Measurements from ENCODE around the gene MECP2. TPM values are rescaled to one million over a fixed set of nuclear protein-coding genes. Genes with fewer than 3 reads are reported as not detected.

MECP2 gene
- total RNA-seq, 2 donors from 2014 or later = 34.4 to 35.3 TPM

DNA sequence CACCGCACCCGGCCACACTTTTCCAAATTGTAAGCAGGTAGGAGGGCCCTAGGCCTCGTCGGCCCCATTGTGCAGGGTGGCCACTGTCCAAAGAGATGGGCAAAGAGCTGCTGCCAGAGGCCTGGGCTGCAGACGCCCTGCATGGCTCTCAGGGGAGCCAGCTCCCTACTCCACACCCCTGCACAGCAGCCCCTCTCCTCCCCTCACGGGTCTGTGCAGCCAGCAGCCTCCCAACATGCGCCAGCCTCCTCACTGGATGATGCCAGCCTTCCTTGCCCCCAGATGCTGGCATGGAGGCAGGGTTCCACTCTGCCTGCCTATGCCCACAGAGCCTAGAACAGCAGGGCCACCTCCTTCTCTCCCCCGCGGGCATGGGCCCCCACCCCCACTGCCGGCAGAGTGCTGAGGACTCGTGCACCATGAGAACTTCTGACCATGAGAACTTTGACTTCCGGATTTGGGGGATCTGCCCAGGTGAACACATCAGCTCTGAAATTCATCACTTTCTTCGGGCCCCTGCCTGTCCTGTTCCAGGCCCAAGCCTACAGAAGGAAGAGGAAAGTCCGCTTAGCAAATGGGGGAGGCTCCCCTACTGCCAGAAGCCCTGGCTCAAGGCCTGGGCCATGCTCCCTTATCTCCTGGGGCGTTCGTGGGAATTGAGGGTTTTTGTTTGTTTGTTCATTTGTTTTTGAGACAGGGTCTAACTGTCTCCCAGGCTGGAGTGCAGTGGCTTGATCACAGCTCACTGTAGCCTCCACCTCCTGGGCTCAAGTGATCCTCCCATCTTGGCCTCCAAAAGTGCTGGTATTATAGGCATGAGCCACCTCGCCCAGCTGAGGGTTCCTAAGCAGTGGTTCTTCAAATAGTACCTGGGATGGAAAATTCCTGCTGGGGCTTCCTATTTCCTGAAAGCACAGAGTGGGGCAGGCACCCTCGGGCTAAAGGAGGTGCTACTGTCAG is 85.9 kb downstream of the MECP2 start:
- H3K36me3 Mint-ChIP-seq (ENCODE audit: low read depth) = peaks cover 28% of the 10 kb centered on the region
- Histone ChIP-seq H3K4me1 (ENCODE audit: control insufficient read depth, insufficient read depth, low read length) (no peaks in the 10 kb centered on the region), H3K36me3 (ENCODE audit: control insufficient read depth, insufficient read depth, low read length) (no peaks in the 10 kb centered on the region), H3K27ac (ENCODE audit: low read depth, low read length) (no peak overlapping the region), H3K27me3 (ENCODE audit: control insufficient read depth, insufficient read depth, low read length, poor library complexity, severe bottlenecking) (no peaks in the 10 kb centered on the region), H3K9ac (ENCODE audit: extremely low read depth, low read length, poor library complexity, severe bottlenecking) (no peak overlapping the region), H3K9me3 (ENCODE audit: control insufficient read depth, low read length) (no peaks in the 10 kb centered on the region), H3K4me3 (ENCODE audit: low read length) (no peak overlapping the region)
- no peaks in the 10 kb centered on the region for H3K27me3 Mint-ChIP-seq (ENCODE audit: insufficient read depth)
- TF ChIP-seq, protein P1, sequence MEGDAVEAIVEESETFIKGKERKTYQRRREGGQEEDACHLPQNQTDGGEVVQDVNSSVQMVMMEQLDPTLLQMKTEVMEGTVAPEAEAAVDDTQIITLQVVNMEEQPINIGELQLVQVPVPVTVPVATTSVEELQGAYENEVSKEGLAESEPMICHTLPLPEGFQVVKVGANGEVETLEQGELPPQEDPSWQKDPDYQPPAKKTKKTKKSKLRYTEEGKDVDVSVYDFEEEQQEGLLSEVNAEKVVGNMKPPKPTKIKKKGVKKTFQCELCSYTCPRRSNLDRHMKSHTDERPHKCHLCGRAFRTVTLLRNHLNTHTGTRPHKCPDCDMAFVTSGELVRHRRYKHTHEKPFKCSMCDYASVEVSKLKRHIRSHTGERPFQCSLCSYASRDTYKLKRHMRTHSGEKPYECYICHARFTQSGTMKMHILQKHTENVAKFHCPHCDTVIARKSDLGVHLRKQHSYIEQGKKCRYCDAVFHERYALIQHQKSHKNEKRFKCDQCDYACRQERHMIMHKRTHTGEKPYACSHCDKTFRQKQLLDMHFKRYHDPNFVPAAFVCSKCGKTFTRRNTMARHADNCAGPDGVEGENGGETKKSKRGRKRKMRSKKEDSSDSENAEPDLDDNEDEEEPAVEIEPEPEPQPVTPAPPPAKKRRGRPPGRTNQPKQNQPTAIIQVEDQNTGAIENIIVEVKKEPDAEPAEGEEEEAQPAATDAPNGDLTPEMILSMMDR (conservative IDR thresholded peaks at IDR 0.05) = no peak
- DNase-seq = no peak
- no peaks in the 10 kb centered on the region for H3K4me1 Mint-ChIP-seq
- peaks cover 72% of the 10 kb centered on the region for H3K9me3 Mint-ChIP-seq
- no peak overlapping the region for H3K27ac Mint-ChIP-seq
- WGBS, 2 experiments (ENCODE audit: insufficient coverage in 1 of 2, insufficient read length in 1 of 2) = 93 to 100% methylated on average over 4 to 17 of the region's 18 CpGs
- H3K4me3 Mint-ChIP-seq = no peak overlapping the region

DNA sequence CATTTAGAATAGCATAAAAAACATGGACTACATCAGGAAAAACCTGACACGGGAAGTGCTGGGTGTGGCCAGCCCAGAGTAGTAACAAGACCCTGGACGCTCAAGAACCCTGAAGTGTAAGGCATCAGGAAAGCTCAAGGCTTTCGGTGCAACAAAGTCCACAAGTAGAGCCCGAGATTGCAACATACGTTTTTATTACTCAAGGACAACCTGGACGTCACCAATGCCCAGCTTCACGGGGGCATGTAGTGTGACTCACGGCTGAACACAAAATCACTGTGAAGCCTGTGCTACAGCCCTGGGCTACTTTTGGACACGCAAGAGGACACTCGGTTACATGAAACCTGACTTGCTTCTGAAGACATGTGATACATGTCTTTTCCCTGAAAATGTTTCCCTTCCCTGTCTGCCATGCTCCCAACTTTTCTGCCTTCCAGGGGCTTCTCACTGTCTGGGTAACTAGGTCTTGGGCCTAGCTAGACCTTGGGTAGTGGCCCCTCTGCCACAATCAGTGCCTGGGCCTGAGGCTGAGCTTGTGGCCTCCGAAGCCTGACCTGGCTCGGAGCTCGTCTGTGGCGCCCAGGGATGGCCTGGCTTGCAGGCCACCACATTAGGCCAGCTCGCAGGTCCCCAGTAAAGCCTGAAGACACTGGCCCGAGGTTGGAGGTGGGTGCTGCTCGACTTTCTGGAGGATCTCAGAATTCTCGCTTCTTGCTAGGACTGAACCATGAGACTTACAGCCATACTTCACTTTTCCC is 87.0 kb downstream of the MECP2 start:
- Mint-ChIP-seq H3K27me3 (ENCODE audit: insufficient read depth) (no peaks in the 10 kb centered on the region), H3K9me3 (peaks cover 76% of the 10 kb centered on the region), H3K4me1 (no peaks in the 10 kb centered on the region), H3K4me3 (no peak overlapping the region), H3K27ac (no peak overlapping the region), H3K36me3 (ENCODE audit: low read depth) (peaks cover 27% of the 10 kb centered on the region)
- Histone ChIP-seq H3K4me1 (ENCODE audit: control insufficient read depth, insufficient read depth, low read length) (no peaks in the 10 kb centered on the region), H3K4me3 (ENCODE audit: low read length) (no peak overlapping the region), H3K27me3 (ENCODE audit: control insufficient read depth, insufficient read depth, low read length, poor library complexity, severe bottlenecking) (no peaks in the 10 kb centered on the region), H3K36me3 (ENCODE audit: control insufficient read depth, insufficient read depth, low read length) (no peaks in the 10 kb centered on the region), H3K9ac (ENCODE audit: extremely low read depth, low read length, poor library complexity, severe bottlenecking) (no peak overlapping the region), H3K27ac (ENCODE audit: low read depth, low read length) (no peak overlapping the region), H3K9me3 (ENCODE audit: control insufficient read depth, low read length) (no peaks in the 10 kb centered on the region)
- no peak for DNase-seq
- WGBS, 2 experiments (ENCODE audit: insufficient coverage in 1 of 2, insufficient read length in 1 of 2) = 93 to 99% methylated on average over 10 to 18 of the region's 18 CpGs
- TF ChIP-seq, protein P1 (conservative IDR thresholded peaks at IDR 0.05) = no peak

DNA sequence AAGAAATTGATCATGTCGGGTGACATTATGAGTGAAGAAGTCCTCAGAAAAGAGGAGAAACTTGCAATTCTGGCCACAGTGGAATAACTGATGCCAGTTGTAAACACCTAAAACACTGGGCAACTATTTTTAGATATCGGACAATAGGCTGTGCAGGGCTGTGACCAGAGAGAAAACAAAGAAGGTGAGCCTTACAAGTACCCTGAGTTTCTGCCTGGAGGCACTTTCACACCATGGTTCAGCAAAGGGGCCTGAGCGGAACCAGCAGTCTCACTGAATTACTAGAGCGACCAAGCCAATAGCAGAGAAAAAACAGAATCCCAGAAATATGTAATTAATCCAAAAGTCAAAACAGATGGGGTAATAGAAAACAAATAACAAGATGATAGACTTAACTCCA is 89.0 kb downstream of the MECP2 start:
- H3K27ac ChIP-seq (ENCODE audit: low read depth, low read length) = no peak overlapping the region
- no peak overlapping the region for H3K9ac ChIP-seq (ENCODE audit: extremely low read depth, low read length, poor library complexity, severe bottlenecking)
- Mint-ChIP-seq H3K4me1 (no peaks in the 10 kb centered on the region), H3K27ac (no peak overlapping the region), H3K36me3 (ENCODE audit: low read depth) (peaks cover 25% of the 10 kb centered on the region), H3K4me3 (no peak overlapping the region), H3K27me3 (ENCODE audit: insufficient read depth) (no peaks in the 10 kb centered on the region), H3K9me3 (peaks cover 73% of the 10 kb centered on the region)
- H3K4me3 ChIP-seq (ENCODE audit: low read length) = no peak overlapping the region
- no peaks in the 10 kb centered on the region for H3K9me3 ChIP-seq (ENCODE audit: control insufficient read depth, low read length)
- 65 to 100% methylated on average over 2 to 3 of the region's 4 CpGs for WGBS, 2 experiments (ENCODE audit: insufficient coverage in 1 of 2, insufficient read length in 1 of 2)
- no peaks in the 10 kb centered on the region for H3K27me3 ChIP-seq (ENCODE audit: control insufficient read depth, insufficient read depth, low read length, poor library complexity, severe bottlenecking)
- H3K4me1 ChIP-seq (ENCODE audit: control insufficient read depth, insufficient read depth, low read length) = no peaks in the 10 kb centered on the region
- TF ChIP-seq, protein P1 (conservative IDR thresholded peaks at IDR 0.05) = no peak
- no peaks in the 10 kb centered on the region for H3K36me3 ChIP-seq (ENCODE audit: control insufficient read depth, insufficient read depth, low read length)
- no peak for DNase-seq

Data from endodermal cell (in vitro differentiated cells).